Epithelial cell of proximal tubule (primary cell): ENCODE data around the gene MAP2K4. TPM values are rescaled to one million over a fixed set of nuclear protein-coding genes. Genes with fewer than 3 reads are reported as not detected.

Experiments used
- DNase-seq: peaks from one replicate; pipeline ENCODE4 v3.0.0-alpha.2; 2011; ENCODE audit warnings: low read depth
- H3K4me3 ChIP-seq: 2 replicates; pipeline ENCODE4 v1.5.1; 2011; ENCODE audit warnings: low read depth, mild to moderate bottlenecking, low read length
- CTCF ChIP-seq: conservative IDR thresholded peaks from 2 replicates; pipeline ENCODE4 v1.5.1; 2012; ENCODE audit warnings: low read depth, mild to moderate bottlenecking, low read length
- total RNA-seq: library from RNA; depleted of rRNA; stranded (reverse); fragments of >200 nt; gene quantifications from 2 replicates; pipeline ENCODE4 v1.2.3, GENCODE V29; 2015

MAP2K4 gene
- total RNA-seq, 1 donor from 2014 or later = 23.0 TPM

GRCh38 chr17:12098568-12098967, 77.9 kb downstream of the MAP2K4 start:
- TF ChIP-seq CTCF = no peak
- DNase-seq = no peak

GRCh38 chr17:12099412-12099811, 78.7 kb downstream of the MAP2K4 start:
- TF ChIP-seq CTCF = no peak
- H3K4me3 ChIP-seq = no peak overlapping the region
- DNase-seq = no peak

More at GRCh38 chr17:12098568-12098967, 77.9 kb downstream of the MAP2K4 start:
- H3K4me3 ChIP-seq = no peak overlapping the region

GRCh38 chr17:12104831-12105230, 84.2 kb downstream of the MAP2K4 start:
- no peak for DNase-seq
- TF ChIP-seq CTCF = no peak
- no peak overlapping the region for H3K4me3 ChIP-seq

- TF ChIP-seq CTCF = no peak
- no peak overlapping the region for H3K4me3 ChIP-seq
- no peak for DNase-seq
Observed at GRCh38 chr17:12107905-12108304, 87.2 kb downstream of the MAP2K4 start.

- no peak for TF ChIP-seq CTCF
- no peak for DNase-seq
- H3K4me3 ChIP-seq = no peak overlapping the region
Observed at GRCh38 chr17:12110906-12111305, 90.2 kb downstream of the MAP2K4 start.

- no peak for TF ChIP-seq CTCF
- no peak for DNase-seq
- no peak overlapping the region for H3K4me3 ChIP-seq
Observed at GRCh38 chr17:12113156-12113555, 92.5 kb downstream of the MAP2K4 start.

GRCh38 chr17:12114686-12115418, 94.2 kb downstream of the MAP2K4 start:
- DNase-seq = no peak
- no peak overlapping the region for H3K4me3 ChIP-seq
- no peak for TF ChIP-seq CTCF
